KOPT-K1 (cell line): ENCODE measurements around the gene AQP12B.
"Not testable (repeated sequence)": the region's sequence is repeated elsewhere in the genome, so short reads cannot be mapped to it uniquely, and the experiment has no call there.

Experiments used
- H3K27ac ChIP-seq: fragments of 200-600 bp; sonication (generic); 2 replicates; pipeline ENCODE4 v1.5.1; 2016; ENCODE audit warnings: antibody characterized with exemption, mild to moderate bottlenecking, low read depth, low read length; ENCODE audit not compliant: poor library complexity, severe bottlenecking
- H3K36me3 ChIP-seq: fragments of 200-600 bp; sonication (generic); 2 replicates; pipeline ENCODE4 v1.5.1; 2017; ENCODE audit warnings: antibody characterized with exemption, mild to moderate bottlenecking, low read length, moderate library complexity; ENCODE audit not compliant: insufficient read depth
- H3K9me3 ChIP-seq: fragments of 200-600 bp; sonication (generic); 2 replicates; pipeline ENCODE4 v1.5.1; 2017; ENCODE audit warnings: antibody characterized with exemption, low read length, mild to moderate bottlenecking; ENCODE audit not compliant: insufficient read depth, poor library complexity, severe bottlenecking

Gene AQP12B, protein sequence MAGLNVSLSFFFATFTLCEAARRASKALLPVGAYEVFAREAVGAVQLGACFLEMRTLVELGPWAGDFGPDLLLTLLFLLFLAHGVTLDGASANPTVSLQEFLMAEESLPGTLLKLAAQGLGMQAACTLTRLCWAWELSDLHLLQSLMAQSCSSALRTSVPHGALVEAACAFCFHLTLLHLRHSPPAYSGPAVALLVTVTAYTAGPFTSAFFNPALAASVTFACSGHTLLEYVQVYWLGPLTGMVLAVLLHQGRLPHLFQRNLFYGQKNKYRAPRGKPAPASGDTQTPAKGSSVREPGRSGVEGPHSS

DNA sequence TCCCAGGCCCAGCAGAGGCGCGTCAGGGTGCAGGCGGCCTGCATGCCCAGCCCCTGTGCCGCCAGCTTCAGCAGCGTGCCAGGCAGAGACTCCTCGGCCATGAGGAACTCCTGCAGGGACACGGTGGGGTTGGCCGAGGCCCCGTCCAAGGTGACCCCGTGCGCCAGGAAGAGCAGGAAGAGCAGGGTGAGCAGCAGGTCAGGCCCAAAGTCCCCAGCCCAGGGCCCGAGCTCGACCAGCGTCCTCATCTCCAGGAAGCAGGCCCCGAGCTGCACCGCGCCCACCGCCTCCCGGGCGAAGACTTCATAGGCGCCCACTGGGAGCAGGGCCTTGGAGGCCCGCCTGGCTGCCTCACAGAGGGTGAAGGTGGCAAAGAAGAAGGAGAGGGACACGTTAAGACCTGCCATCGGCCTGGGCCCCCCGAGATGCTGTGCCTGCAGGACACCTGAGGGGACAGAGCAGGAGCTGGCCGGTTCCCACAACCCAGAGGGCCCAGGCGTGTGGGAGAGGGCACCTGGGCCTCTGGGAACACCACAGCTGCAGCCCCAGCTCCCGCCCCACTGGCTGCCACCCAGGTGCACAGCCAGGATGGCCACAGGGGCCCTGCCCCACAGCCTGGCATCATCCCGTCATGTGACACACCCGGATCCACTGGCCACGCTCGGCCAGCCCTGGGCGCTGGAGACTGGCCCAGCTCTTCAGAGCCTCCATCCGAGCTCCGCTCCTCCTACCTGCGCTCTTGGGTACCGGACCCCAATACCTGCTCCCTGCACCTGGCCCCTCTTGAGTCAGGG is at the start of gene AQP12B:
Gene AQP12B (minus strand): TSS at position 455 of the 794 bp plus-strand sequence. CDS start 48 bp downstream, at position 407.
- H3K27ac ChIP-seq, H3K9me3 ChIP-seq, H3K36me3 ChIP-seq: not testable (repeated sequence)

DNA sequence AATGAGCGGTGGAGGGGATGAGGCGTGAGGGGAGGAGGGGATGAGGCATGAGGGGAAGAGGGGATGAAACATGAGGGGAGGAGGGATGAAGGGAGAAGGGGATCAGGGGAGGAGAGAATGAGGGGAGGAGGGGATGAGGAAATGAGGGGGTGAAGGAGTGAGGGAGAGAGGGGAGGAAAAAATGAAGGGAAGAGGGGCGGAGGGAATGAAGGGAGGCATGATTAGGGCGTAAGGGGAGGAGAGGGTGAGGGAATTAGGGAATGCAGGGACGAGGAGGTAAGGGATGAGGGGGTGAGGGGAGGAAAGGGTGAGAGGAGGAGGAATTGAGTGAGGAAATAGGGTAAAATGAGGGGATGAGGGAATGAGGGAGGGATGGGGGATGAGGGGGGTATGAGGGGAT is 49.5 kb upstream of the AQP12B start:
- no peaks in the 10 kb centered on the region for H3K9me3 ChIP-seq
- H3K36me3 ChIP-seq: no peaks in the 10 kb centered on the region
- no peak overlapping the region for H3K27ac ChIP-seq

DNA sequence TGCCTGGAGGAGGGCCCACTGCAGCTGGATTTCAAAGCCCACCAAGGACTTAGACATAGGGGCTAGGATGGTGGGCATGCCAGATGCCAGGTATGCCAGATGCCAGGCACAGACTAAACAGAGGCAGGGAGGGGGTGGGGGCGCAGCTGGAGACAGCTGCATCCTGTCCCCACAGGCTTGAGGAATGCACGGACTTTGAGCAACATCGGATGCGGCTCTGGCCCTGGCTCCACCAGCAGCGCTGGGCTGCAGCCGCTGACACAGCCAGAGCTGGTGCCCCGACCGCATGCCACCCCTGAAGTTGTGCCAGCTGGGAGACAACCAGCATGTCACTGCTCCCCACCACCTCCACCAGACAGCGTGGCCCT is 48.5 kb upstream of the AQP12B start:
- Histone ChIP-seq H3K27ac (no peak overlapping the region), H3K9me3 (no peaks in the 10 kb centered on the region), H3K36me3 (no peaks in the 10 kb centered on the region)

DNA sequence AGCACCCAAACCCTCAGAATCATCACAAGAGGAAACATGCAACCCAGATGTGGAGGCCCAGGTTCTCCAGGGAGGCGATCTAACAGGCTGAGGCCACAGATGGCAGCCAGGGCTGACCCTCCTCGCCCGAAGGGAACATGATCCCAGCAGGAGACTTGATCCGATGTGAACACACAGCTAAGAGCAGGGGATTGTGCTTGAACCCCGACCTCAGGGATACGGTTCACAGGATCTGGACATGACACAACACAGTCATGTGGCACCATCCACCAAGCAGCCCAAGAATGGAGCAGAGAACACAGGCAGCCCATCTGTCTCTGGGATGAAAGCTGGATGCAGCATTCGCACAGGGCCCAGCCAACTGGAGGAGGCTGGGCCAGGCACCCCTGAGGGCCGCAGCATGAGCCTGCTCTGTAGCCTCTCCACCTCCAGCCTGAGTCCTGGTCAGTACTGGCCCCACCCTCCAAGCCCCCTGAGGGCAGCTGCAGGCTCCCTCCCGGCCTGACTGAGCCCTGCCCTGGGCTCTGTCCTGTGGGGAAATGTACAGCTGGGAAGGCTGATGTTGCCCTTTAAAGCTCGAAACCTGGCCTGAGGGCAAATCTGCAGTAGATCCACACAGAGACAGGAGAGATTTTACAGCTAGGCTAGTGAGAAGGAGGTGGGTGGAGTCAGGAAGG is 48.0 kb upstream of the AQP12B start:
- Histone ChIP-seq H3K9me3 (no peaks in the 10 kb centered on the region), H3K36me3 (no peaks in the 10 kb centered on the region), H3K27ac (no peak overlapping the region)

DNA sequence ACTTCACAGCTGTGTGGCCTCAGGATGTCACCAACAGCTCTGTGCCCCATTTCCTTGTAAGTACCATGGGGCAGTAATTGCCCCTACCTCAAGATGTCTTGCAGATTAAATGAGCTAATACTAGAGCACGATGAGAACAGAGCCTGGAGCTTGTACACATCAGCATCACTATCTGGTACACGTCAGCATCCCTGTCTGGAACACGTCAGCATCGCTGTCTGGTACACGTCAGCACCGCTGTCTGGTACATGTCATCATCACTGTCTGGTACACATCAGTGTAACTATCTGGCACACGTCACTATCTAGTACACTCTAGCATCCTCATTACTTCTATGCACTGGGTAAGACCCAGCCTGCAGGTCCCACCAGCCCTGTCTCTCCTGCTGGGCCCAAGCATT is 46.1 kb upstream of the AQP12B start:
- H3K36me3 ChIP-seq: no peaks in the 10 kb centered on the region
- no peak overlapping the region for H3K27ac ChIP-seq
- H3K9me3 ChIP-seq: no peaks in the 10 kb centered on the region

DNA sequence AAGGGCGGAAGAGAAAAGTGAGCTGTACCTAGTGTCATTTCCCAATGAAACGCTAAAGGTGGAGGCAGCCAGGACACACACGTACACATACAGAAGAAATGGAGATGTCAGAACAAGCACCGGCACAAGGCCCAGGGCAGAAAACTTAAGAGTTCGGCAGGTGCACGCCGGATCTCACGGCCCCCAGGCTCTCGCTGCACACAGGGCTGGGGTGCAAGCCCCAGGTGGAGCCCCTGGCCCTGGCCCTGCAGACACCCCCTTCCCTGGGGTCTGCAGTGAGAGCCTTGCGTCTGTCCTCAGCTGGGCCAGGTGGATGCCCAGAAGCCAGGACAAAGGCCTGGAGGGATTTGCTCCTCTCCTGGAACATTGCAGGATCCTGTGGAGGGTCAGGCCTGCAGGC is 45.7 kb upstream of the AQP12B start:
- H3K9me3 ChIP-seq: no peaks in the 10 kb centered on the region
- no peaks in the 10 kb centered on the region for H3K36me3 ChIP-seq
- no peak overlapping the region for H3K27ac ChIP-seq

DNA sequence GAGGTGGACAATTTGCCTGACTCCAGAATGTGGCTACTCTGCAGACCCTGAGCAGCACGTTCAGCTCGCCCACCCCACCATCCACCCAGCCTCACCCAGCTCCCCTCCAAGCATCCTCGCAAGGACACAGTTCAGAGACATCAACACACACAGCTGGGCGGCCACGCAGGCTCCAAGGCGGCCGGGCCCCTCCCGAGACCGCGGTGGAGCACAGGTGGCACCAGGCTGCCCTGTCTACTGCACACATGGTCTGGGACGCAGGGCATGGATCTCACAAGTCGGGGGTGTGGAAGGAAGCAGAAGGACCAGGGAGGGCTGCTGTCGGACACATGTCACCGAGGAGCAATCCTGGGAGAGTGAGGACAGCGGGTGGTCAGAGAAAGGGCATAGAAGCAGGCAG is 45.2 kb upstream of the AQP12B start:
- Histone ChIP-seq H3K27ac (no peak overlapping the region), H3K9me3 (no peaks in the 10 kb centered on the region), H3K36me3 (no peaks in the 10 kb centered on the region)

DNA sequence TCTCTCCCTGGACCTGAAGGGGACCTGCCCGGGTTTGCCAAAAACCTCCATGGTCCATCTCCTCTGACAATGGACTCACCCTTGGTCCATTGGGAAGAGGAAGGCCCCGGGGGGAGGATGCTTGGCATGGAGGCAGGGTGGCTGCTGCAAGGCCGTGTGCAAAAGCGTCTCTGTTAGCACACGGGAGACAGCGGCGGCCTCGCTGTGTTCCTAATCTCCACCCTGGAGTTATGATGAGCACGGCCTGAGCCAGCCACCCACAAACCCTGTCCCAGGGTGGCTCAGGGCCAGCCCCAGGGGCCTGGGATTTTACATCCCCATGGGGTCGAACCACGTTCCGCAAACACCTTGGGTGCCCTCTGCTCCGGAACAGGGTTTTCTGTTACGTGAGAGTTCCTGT is 44.8 kb upstream of the AQP12B start:
- Histone ChIP-seq H3K36me3 (no peaks in the 10 kb centered on the region), H3K9me3 (no peaks in the 10 kb centered on the region), H3K27ac (no peak overlapping the region)

DNA sequence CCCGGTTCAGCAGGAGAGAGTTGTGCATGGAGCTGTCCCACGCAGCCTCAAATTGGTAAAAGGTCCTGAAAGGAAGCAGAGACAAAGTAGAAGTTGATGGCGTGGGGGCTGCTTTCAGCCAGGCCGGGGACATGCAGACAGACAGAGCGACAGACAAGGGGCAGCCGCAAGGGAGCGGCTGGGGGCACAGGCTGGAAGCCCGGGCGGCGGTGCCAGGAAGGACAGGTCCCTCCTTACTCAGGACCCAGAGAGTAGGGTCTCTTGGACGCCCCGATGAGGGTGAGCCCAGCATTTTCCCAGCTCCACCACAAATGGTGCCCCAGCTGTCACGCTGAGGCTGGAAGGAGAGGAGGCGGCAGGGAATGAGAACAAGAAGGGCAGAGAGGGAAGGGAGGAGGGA is 44.2 kb upstream of the AQP12B start:
- Histone ChIP-seq H3K36me3 (no peaks in the 10 kb centered on the region), H3K9me3 (no peaks in the 10 kb centered on the region), H3K27ac (no peak overlapping the region)

DNA sequence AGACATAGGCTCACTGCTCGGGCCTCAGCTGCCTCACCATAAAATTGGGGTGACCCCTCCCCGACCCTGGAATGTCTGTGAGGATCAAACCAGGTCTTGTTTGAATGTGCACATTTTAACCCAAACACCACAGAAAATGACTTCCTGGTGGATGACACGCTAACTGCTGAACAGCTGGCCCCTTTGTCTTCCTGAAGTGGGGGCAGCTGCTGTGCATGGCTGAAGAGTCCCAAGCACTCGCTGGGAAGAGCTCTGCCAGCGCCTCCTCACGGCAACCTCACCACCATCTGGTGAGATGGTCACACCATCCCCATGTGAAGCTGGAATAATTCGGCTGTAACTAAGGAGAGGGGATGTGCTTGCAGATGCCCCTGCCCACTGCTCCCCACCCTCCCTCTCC is 43.0 kb upstream of the AQP12B start:
- no peak overlapping the region for H3K27ac ChIP-seq
- no peaks in the 10 kb centered on the region for H3K9me3 ChIP-seq
- H3K36me3 ChIP-seq: no peaks in the 10 kb centered on the region

DNA sequence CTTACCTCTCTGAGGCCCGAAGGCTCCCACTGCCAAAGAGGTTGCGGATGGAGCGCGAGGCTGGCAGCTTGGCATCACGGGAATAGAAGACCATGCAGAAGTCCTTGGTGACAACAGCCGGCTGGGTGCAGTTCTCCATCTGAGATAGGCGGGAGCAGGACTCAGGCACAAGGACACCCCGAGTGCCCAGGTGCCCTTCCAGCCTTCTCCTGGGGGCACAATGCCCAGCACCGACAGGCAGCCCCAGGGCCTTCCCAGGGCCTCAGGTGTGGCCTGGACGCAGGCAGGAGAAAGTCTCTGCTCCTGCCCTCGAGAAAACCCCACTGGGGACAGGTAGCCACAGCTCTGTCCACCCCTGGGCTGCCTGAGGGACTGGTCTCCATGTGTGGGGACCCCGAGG is 42.6 kb upstream of the AQP12B start:
- H3K27ac ChIP-seq: no peak overlapping the region
- H3K36me3 ChIP-seq: no peaks in the 10 kb centered on the region
- no peaks in the 10 kb centered on the region for H3K9me3 ChIP-seq

DNA sequence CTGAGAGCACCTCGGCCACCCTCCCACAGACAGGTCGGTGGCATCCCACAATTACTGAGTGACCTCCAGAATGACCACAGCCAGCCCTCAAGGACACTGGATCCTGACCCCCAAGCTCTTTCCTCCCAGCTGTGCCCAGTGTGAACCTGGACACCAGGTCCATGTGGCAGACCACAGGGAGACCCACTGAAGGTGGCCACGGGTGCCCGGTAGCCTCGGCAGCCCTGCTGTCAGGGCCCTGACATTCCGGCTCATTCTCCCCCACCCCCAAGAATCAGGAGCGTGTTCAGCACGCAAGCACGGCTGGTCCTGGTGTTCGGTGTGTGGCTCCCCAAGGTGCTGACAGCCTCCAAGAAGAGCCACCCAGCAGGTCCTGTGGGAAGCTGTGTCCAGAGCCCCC is 41.7 kb upstream of the AQP12B start:
- Histone ChIP-seq H3K27ac (no peak overlapping the region), H3K9me3 (no peaks in the 10 kb centered on the region), H3K36me3 (no peaks in the 10 kb centered on the region)

DNA sequence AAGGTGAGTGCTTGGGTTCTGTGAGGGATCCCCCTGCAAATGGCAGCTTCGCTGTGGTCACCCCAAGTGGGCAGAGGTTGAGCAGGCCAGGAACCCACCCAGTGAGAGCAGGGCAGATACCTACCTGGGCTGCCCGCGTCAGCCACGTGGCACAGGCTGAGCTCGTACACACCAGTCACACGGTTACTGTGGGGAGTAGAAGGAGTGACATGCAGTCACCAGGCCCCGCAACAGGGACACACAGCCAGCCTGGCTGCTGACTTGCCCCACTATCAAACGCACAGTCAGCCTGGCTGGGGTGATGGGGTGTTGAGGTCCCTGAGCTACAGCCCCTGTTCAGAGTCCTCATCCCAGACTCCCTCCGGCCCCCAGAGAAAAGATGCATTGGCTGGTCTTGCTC is 41.2 kb upstream of the AQP12B start:
- Histone ChIP-seq H3K9me3 (no peaks in the 10 kb centered on the region), H3K27ac (no peak overlapping the region), H3K36me3 (no peaks in the 10 kb centered on the region)

DNA sequence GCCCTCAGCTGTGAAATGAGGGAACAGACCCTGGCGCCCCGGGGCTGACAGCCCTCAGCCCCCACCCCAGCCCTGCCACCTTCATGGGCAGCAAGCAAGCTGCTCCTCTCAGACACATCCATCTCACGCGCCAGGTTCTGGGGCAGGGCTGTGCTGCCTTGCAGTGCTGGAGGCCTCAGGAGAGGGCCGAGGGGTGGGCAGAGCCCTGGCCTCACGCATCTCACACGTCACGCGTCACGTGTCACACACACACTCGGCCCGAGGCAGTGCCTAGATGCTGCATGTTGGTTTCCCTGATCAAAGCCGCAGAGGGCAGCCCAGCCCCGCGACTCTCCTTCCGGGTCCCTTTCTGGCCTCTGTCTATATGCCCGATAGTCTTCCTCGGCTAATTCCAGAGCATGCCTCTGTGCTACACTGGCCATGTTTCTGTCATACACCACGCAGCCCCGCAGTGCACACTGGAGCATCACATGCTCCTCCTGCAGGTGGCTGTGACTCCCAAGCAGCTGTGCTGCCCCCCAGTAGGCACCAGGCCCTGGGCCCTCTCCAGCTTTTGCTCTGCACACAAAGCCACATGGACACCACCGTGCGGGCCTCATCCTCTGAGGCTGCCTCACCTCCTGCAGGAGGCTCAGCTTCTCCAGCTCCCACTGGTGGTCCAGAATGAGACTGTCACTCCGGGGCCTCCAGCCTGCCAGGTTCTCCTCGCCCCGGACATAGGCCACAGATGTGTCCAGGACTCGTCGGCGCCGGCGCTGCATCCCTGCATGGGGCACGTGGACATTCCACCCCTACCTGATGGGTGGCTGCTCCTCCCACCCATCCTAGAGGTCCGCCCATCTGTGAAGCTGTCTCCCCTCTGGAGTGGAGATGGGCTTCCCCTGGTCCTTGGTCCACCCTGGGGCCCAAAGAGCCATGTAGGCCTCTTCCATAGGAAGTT is 40.4 kb upstream of the AQP12B start:
- no peak overlapping the region for H3K27ac ChIP-seq
- no peaks in the 10 kb centered on the region for H3K36me3 ChIP-seq
- no peaks in the 10 kb centered on the region for H3K9me3 ChIP-seq

DNA sequence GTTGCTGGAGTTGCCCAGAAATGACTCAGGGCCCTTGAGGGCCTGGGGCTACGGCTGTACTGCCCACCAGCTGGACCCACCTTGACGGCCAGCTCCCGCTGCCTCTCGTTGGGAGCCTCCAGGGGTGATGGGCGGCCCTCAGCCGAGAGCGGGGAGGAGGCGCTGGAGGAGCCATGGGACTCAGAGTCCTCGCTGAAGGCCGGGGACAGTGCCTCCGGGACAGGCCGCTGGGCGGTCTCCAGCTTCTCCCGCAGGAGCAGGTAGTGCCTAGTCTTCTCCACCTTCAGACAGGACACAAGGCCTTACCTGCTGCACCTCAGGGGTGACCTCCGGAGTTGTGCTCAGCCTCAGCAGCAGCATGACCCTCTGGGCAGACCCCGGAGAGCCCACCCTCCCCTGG is 39.7 kb upstream of the AQP12B start:
- Histone ChIP-seq H3K27ac (no peak overlapping the region), H3K36me3 (no peaks in the 10 kb centered on the region)

More for the DNA sequence above, 39.7 kb upstream of the AQP12B start:
- no peaks in the 10 kb centered on the region for H3K9me3 ChIP-seq
